Bronchial epithelial cell (primary cell): ENCODE data around the gene CDKL2. TPM values are rescaled to one million over a fixed set of nuclear protein-coding genes. Genes with fewer than 3 reads are reported as not detected.
"Not testable (repeated sequence)": the region's sequence is repeated elsewhere in the genome, so short reads cannot be mapped to it uniquely, and the experiment has no call there.

Experiments
- DNase-seq: peaks from one replicate; pipeline ENCODE4 v3.0.0-alpha.2; 2010; ENCODE audit warnings: low read depth
- FAIRE-seq: peaks from 2 replicates; lab custom pipeline; 2011; peaks lifted over from hg19 to GRCh38; lab: Jason Lieb, UNC
- H3K27me3 ChIP-seq: 2 replicates; pipeline ENCODE4 v1.5.1; 2011; ENCODE audit warnings: low read length; ENCODE audit not compliant: control insufficient read depth, insufficient read depth
- H3K36me3 ChIP-seq: 2 replicates; pipeline ENCODE4 v1.5.1; 2011; ENCODE audit warnings: low read length; ENCODE audit not compliant: control insufficient read depth, insufficient read depth
- H3K4me3 ChIP-seq: 2 replicates; pipeline ENCODE4 v1.5.1; 2011; ENCODE audit warnings: mild to moderate bottlenecking, low read depth, low read length, control low read depth
- total RNA-seq: library from RNA; depleted of rRNA; stranded (reverse); fragments of >200 nt; gene quantifications from 2 replicates; pipeline ENCODE4 v1.2.1, GENCODE V29; 2014
- TF ChIP-seq, protein P1 (sequence below): IDR thresholded peaks from 2 replicates; pipeline ENCODE4 v1.5.1; 2011; ENCODE audit warnings: mild to moderate bottlenecking, moderate library complexity, low read length, control low read depth, inconsistent platforms; ENCODE audit not compliant: insufficient read depth, severe bottlenecking

The CDKL2 gene
- total RNA-seq, 1 donor from 2014 or later: 1.3 TPM

DNA sequence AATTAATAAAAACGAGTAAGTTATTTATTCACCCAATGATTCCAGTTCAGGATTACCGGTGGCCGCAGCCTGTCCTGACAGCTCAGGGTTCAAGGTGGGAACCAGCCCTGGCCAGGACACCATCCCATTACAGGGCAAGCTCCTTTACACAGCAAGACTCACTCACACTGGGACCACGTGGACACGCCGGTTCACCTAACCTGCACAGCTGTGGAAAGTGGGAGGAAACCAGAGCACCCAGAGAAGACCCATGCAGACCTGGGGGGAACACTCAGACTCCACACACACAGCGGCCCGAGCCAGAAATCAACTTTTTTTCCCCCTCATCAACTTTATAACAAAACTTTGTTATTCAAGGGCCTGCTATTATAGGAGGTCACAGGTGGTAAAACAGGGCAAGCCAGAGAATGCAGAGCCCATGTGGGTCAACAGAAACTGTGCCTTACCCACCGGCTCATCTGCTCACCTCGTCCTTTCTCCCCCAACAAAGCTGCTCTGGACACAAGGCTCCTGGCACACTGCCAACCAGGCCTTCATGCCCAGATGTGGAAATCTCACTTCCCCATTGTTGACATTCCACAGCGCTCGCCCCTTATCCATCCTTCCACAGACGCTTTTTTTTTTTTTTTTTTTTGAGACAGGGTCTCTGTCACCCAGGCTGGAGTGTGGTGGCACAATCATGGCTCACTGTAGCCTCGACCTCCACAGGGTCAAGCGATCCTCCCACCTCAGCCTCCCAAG, 82.5 kb downstream of the CDKL2 start:
- no peaks in the 10 kb centered on the region for H3K27me3 ChIP-seq
- TF ChIP-seq, protein P1, sequence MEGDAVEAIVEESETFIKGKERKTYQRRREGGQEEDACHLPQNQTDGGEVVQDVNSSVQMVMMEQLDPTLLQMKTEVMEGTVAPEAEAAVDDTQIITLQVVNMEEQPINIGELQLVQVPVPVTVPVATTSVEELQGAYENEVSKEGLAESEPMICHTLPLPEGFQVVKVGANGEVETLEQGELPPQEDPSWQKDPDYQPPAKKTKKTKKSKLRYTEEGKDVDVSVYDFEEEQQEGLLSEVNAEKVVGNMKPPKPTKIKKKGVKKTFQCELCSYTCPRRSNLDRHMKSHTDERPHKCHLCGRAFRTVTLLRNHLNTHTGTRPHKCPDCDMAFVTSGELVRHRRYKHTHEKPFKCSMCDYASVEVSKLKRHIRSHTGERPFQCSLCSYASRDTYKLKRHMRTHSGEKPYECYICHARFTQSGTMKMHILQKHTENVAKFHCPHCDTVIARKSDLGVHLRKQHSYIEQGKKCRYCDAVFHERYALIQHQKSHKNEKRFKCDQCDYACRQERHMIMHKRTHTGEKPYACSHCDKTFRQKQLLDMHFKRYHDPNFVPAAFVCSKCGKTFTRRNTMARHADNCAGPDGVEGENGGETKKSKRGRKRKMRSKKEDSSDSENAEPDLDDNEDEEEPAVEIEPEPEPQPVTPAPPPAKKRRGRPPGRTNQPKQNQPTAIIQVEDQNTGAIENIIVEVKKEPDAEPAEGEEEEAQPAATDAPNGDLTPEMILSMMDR: no peak
- peaks cover 1% of the 10 kb centered on the region for H3K36me3 ChIP-seq
- H3K4me3 ChIP-seq: no peak overlapping the region
- DNase-seq (no peak), FAIRE-seq (no peak)

- TF ChIP-seq, protein P1: no peak
- Histone ChIP-seq H3K36me3 (peaks cover 1% of the 10 kb centered on the region), H3K4me3 (no peak overlapping the region), H3K27me3 (no peaks in the 10 kb centered on the region)
- FAIRE-seq: no peak
- DNase-seq: no peak
These were observed 84.8 kb downstream of the CDKL2 start for GRCh38 chr4:75545526-75545925.

GRCh38 chr4:75544870-75545269, 85.5 kb downstream of the CDKL2 start:
- no peak overlapping the region for H3K4me3 ChIP-seq
- DNase-seq (no peak), FAIRE-seq (no peak)
- H3K27me3 ChIP-seq: no peaks in the 10 kb centered on the region
- TF ChIP-seq, protein P1: no peak
- peaks cover 1% of the 10 kb centered on the region for H3K36me3 ChIP-seq

GRCh38 chr4:75544220-75544619, 86.1 kb downstream of the CDKL2 start:
- not testable (repeated sequence) for DNase-seq, H3K4me3 ChIP-seq, FAIRE-seq, H3K36me3 ChIP-seq, H3K27me3 ChIP-seq

- DNase-seq (peak; percentile 98), FAIRE-seq (no peak)
- TF ChIP-seq, protein P1: no peak
- H3K36me3 ChIP-seq: peaks cover 1% of the 10 kb centered on the region
- H3K27me3 ChIP-seq: no peaks in the 10 kb centered on the region
- no peak overlapping the region for H3K4me3 ChIP-seq
These were observed 87.5 kb downstream of the CDKL2 start for GRCh38 chr4:75542824-75543223.

- H3K4me3 ChIP-seq, H3K36me3 ChIP-seq, FAIRE-seq, DNase-seq, H3K27me3 ChIP-seq: not testable (repeated sequence)
These were observed 93.0 kb downstream of the CDKL2 start for GRCh38 chr4:75537308-75537707.

GRCh38 chr4:75533926-75534325, 96.4 kb downstream of the CDKL2 start:
- not testable (repeated sequence) for H3K27me3 ChIP-seq, H3K4me3 ChIP-seq, H3K36me3 ChIP-seq, DNase-seq, FAIRE-seq

GRCh38 chr4:75533339-75533887, 96.9 kb downstream of the CDKL2 start:
- not testable (repeated sequence) for H3K27me3 ChIP-seq, H3K4me3 ChIP-seq, H3K36me3 ChIP-seq, FAIRE-seq, DNase-seq

- not testable (repeated sequence) for FAIRE-seq, H3K4me3 ChIP-seq, DNase-seq, H3K27me3 ChIP-seq, H3K36me3 ChIP-seq
These were observed 98.7 kb downstream of the CDKL2 start for GRCh38 chr4:75531536-75532143.
